ENCODE results near the gene FRMD4A.

DNA sequence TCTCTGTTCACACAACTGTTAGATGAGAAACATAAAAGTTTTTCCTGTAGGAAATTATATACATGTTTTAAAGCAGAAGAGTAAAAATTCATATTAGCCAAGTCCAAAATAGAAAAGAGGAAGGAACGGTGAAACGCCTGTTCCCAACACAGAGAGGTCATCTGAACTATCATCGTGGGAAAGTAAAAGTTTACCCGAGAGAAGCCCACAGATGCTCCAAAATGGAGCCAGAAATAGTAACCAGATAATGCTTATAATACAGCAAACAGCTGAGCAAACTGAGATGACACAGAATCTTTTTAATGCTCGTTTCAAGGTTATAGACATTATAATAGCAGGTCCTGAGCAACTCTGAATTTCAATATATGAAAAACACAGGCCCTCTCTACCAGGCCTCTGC is 24.5 kb downstream of the FRMD4A start:
- TF ChIP-seq POLR2A (IDR thresholded peaks at IDR 0.05): no peak
- TF ChIP-seq POLR2AphosphoS5 (IDR thresholded peaks at IDR 0.05): no peak

Measured in stomach (tissue), 4 donors.